ENCODE measurements around the gene TSPAN32. TPM values are rescaled to one million over a fixed set of nuclear protein-coding genes. Genes with fewer than 3 reads are reported as not detected.

The TSPAN32 gene
- total RNA-seq, 2 experiments from 2014 or later: 6.0 to 7.6 TPM

DNA sequence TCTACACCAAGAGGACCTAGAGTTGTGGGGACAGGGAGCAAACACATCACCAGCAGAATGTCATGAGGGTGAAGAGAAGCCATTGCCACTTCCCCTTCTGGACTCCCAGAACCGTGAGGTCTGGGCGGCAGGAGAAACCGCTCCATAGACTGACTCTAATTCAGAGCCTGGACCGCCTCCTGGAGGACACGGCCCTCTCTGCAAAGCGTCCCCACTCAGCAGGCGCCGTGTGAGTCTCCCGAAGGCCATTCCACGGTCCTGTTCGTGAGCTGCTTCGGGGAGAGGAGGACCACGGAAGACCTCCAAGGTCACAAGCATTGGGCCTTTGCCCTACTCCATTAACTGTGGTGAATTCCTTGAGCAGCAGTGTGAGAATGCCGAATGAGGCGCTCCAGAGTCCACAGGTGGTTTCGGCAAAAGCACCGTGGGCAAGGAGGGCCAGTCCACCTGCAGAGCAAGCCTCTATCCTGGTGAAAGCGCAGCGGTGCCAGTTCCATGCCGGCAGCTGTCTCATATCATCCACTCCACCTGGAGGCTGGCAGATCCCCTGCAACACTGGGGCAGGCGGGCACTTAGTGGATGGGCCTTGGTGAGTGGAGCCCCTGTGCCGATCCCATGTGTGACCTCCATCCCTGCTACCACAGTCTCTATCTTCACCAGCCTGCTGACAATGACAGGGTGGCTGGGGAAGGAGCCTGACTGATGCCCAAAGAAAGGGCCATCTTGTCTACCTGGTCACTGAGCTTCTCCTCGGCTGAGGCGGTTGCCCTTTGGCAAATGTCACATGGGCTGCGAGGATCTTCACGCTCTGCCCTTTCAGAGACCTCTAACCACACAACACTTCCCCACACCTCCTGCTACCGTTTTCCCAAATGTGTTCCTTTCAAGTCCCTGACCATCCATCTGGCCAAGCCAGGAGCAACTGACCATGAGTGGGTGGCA, 7.6 kb upstream of the TSPAN32 start:
- H3K27me3 Mint-ChIP-seq: no peaks in the 10 kb centered on the region
- CTCF ChIA-PET: no interaction called here
- H3K4me3 Mint-ChIP-seq: no peak overlapping the region
- intact Hi-C loops (cut with DNase I, micrococcal nuclease): no loop called here
- no peak overlapping the region for H3K27ac Mint-ChIP-seq
- no peak for DNase-seq
- H3K4me1 Mint-ChIP-seq: peaks cover 2% of the 10 kb centered on the region
- POLR2A ChIA-PET: no interaction called here
- ATAC-seq: no peak
- H3K36me3 Mint-ChIP-seq (ENCODE audit: low read depth): no peaks in the 10 kb centered on the region
- no peaks in the 10 kb centered on the region for H3K9me3 Mint-ChIP-seq (ENCODE audit: low read depth)

- Mint-ChIP-seq H3K9me3 (ENCODE audit: low read depth) (no peaks in the 10 kb centered on the region), H3K4me3 (no peak overlapping the region), H3K36me3 (ENCODE audit: low read depth) (no peaks in the 10 kb centered on the region), H3K4me1 (peaks cover 7% of the 10 kb centered on the region), H3K27ac (no peak overlapping the region), H3K27me3 (no peaks in the 10 kb centered on the region)
- DNase-seq (no peak), ATAC-seq (no peak)
- intact Hi-C loops (cut with DNase I, micrococcal nuclease): no loop called here
- POLR2A ChIA-PET: no interaction called here
- CTCF ChIA-PET: no interaction called here
These were observed 6.9 kb upstream of the TSPAN32 start for GRCh38 chr11:2294926-2295290.

DNA sequence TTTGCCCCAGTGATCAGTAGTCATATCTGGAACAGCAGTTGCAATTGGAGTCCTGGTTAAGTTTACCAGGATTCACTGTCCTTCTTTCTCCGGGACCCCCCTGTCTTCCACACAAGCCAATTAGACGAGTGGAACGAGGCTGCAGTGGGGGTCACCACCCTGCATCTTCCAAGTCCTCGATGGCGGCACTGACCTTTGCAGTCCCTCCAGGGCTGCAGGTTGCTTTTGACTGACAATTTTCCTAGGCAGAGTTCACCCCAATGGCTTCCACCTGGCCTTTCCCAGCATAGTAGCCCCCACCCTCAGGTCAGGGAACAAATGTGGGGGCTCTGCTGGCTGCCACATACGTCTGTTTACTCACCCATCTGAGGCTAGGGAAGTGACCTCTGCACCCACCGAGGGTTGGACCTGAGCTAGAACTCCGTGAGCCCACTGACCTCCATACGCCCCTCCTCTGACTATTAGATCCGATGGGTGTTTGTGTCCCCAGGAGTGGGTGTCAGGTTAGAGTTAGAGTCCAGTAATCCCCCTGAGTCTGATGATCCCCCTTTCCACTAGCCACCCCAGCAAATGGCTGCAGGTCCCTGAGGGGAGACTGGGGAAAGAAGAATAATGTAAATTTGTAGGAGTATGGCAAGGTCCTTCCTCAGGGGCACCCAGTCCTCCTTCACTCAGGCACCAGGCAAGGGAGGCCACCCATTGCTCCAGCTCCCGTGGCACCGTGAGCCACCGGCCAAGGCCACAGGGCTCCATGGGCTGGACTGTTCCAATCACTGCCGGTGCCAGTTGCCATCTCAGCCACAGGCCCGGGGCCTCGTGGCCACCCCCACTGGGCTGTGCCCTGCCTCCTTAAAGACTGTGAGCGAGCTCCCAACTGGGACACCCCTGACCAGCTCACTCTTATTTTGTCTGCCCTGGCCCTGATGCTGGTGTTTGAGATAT, 5.6 kb upstream of the TSPAN32 start:
- ChIA-PET CTCF (interaction anchor here (1.6 kb wide), 1 partner anchor 19 kb away, joined by 3 read pairs; no protein-coding TSS in a partner anchor), POLR2A (no interaction called here)
- Mint-ChIP-seq H3K27me3 (no peaks in the 10 kb centered on the region), H3K36me3 (ENCODE audit: low read depth) (no peaks in the 10 kb centered on the region), H3K4me3 (no peak overlapping the region), H3K4me1 (peaks cover 12% of the 10 kb centered on the region), H3K27ac (no peak overlapping the region), H3K9me3 (ENCODE audit: low read depth) (no peaks in the 10 kb centered on the region)
- ATAC-seq (no peak), DNase-seq (no peak)
- intact Hi-C loops (cut with DNase I, micrococcal nuclease): no loop called here

DNA sequence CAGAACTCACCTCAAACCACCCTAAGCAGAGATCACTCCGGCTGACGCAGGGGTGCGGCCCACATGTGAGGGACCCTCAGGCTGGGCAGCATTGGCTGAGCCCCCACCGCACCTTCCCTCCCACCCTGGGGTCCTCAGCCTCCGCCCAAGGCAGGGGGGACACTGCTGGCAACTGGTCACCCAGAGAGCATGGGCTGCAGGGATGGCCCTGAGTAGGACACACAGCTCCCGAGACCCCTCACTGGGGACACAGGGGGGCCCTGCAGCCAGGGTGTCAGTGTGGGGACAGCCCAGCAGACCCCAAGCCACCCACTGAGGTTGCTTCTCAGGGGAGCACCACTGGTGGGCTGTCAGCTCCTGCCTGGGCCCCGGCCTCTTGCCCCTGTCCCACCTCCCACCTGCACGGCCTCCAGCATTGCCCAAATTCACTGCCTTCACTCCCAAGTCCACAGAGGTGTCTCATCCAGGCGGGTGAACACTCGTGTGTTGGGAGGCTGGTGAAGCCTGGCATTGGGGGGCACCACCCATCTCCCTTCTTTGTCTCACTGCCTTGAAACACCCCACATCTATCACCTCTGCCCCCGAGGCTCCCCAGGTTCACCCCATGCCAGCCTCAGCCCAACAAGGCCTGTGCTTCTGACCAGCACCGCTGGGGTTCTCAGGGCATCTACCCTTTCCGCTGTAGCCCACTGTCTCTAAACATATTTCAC, 4.7 kb upstream of the TSPAN32 start:
- H3K36me3 Mint-ChIP-seq (ENCODE audit: low read depth): no peaks in the 10 kb centered on the region
- CTCF ChIA-PET: interaction anchor here (1.6 to 1.9 kb wide), 2 partner anchors 20 to 99 kb away, joined by 3 to 8 read pairs; no protein-coding TSS in a partner anchor
- no peaks in the 10 kb centered on the region for H3K27me3 Mint-ChIP-seq
- POLR2A ChIA-PET: no interaction called here
- intact Hi-C loops (cut with DNase I, micrococcal nuclease): no loop called here
- peaks cover 18% of the 10 kb centered on the region for H3K4me1 Mint-ChIP-seq
- no peak overlapping the region for H3K4me3 Mint-ChIP-seq
- H3K9me3 Mint-ChIP-seq (ENCODE audit: low read depth): no peaks in the 10 kb centered on the region
- DNase-seq (no peak), ATAC-seq (no peak)
- H3K27ac Mint-ChIP-seq: no peak overlapping the region

- POLR2A ChIA-PET: no interaction called here
- H3K4me1 Mint-ChIP-seq: peaks cover 20% of the 10 kb centered on the region
- DNase-seq: no peak
These were observed 4.2 kb upstream of the TSPAN32 start for GRCh38 chr11:2297623-2298030.

GRCh38 chr11:2298131-2298794, 3.5 kb upstream of the TSPAN32 start:
- H3K4me1 Mint-ChIP-seq: peaks cover 27% of the 10 kb centered on the region
- H3K27me3 Mint-ChIP-seq: no peaks in the 10 kb centered on the region
- no peak for DNase-seq
- ChIA-PET CTCF (interaction anchor here (0.6 to 1.9 kb wide), 2 partner anchors 101 to 121 kb away, joined by 3 to 8 read pairs; no protein-coding TSS in a partner anchor), POLR2A (no interaction called here)
- H3K27ac Mint-ChIP-seq: no peak overlapping the region
- intact Hi-C loops (cut with DNase I, micrococcal nuclease): no loop called here
- H3K9me3 Mint-ChIP-seq (ENCODE audit: low read depth): no peaks in the 10 kb centered on the region
- H3K4me3 Mint-ChIP-seq: no peak overlapping the region
- H3K36me3 Mint-ChIP-seq (ENCODE audit: low read depth): no peaks in the 10 kb centered on the region
- no peak for ATAC-seq

More at GRCh38 chr11:2297623-2298030, 4.2 kb upstream of the TSPAN32 start:
- CTCF ChIA-PET: interaction anchor here (0.6 to 1.9 kb wide), 2 partner anchors 100 to 122 kb away, joined by 3 to 8 read pairs; no protein-coding TSS in a partner anchor
- no peak for ATAC-seq
- H3K36me3 Mint-ChIP-seq (ENCODE audit: low read depth): no peaks in the 10 kb centered on the region
- no peaks in the 10 kb centered on the region for H3K9me3 Mint-ChIP-seq (ENCODE audit: low read depth)
- no peak overlapping the region for H3K4me3 Mint-ChIP-seq
- no peaks in the 10 kb centered on the region for H3K27me3 Mint-ChIP-seq
- intact Hi-C loops (cut with DNase I, micrococcal nuclease): no loop called here
- no peak overlapping the region for H3K27ac Mint-ChIP-seq

- POLR2A ChIA-PET: interaction anchor here (0.6 kb wide), 1 partner anchor 1347 kb away, joined by 3 read pairs; no protein-coding TSS in a partner anchor
- ATAC-seq (no peak), DNase-seq (peak; percentile 62)
- peaks cover 34% of the 10 kb centered on the region for H3K4me1 Mint-ChIP-seq
- CTCF ChIA-PET: interaction anchor here (0.5 to 1.9 kb wide), 7 partner anchors 12 to 216 kb away, joined by 3 to 8 read pairs (median 3); no protein-coding TSS in a partner anchor
- no peaks in the 10 kb centered on the region for H3K36me3 Mint-ChIP-seq (ENCODE audit: low read depth)
- H3K9me3 Mint-ChIP-seq (ENCODE audit: low read depth): no peaks in the 10 kb centered on the region
- intact Hi-C loops (cut with DNase I, micrococcal nuclease): loop anchor here (1.0 kb wide), 1 partner anchor 102 kb away; no protein-coding TSS in a partner anchor
- no peak overlapping the region for H3K27ac Mint-ChIP-seq
- no peak overlapping the region for H3K4me3 Mint-ChIP-seq
- no peaks in the 10 kb centered on the region for H3K27me3 Mint-ChIP-seq
These were observed 2.7 kb upstream of the TSPAN32 start for GRCh38 chr11:2298795-2299761.

GRCh38 chr11:2299773-2300172, 2.0 kb upstream of the TSPAN32 start:
- Mint-ChIP-seq H3K4me1 (peaks cover 36% of the 10 kb centered on the region), H3K4me3 (no peak overlapping the region)

GRCh38 chr11:2300290-2300935, 1.4 kb upstream of the TSPAN32 start:
- H3K4me3 Mint-ChIP-seq: peak overlapping the region; percentile 81
- DNase-seq (no peak), ATAC-seq (no peak)
- intact Hi-C loops (cut with DNase I, micrococcal nuclease): no loop called here
- H3K27ac Mint-ChIP-seq: peak overlapping the region; percentile 69
- H3K9me3 Mint-ChIP-seq (ENCODE audit: low read depth): no peaks in the 10 kb centered on the region
- POLR2A ChIA-PET: no interaction called here
- CTCF ChIA-PET: interaction anchor here (1.4 to 6.7 kb wide), 2 partner anchors 119 to 121 kb away, joined by 5 to 102 read pairs; no protein-coding TSS in a partner anchor
- H3K36me3 Mint-ChIP-seq (ENCODE audit: low read depth): no peaks in the 10 kb centered on the region
- H3K4me1 Mint-ChIP-seq: peaks cover 39% of the 10 kb centered on the region
- H3K27me3 Mint-ChIP-seq: no peaks in the 10 kb centered on the region

More at GRCh38 chr11:2299773-2300172, 2.0 kb upstream of the TSPAN32 start:
- DNase-seq (no peak), ATAC-seq (no peak)
- Mint-ChIP-seq H3K9me3 (ENCODE audit: low read depth) (no peaks in the 10 kb centered on the region), H3K27me3 (no peaks in the 10 kb centered on the region), H3K27ac (no peak overlapping the region), H3K36me3 (ENCODE audit: low read depth) (no peaks in the 10 kb centered on the region)
- ChIA-PET POLR2A (interaction anchor here (0.6 kb wide), 1 partner anchor 1348 kb away, joined by 3 read pairs; no protein-coding TSS in a partner anchor), CTCF (interaction anchor here (0.5 to 1.4 kb wide), 4 partner anchors 102 to 215 kb away, joined by 3 to 5 read pairs (median 3); no protein-coding TSS in a partner anchor)
- intact Hi-C loops (cut with DNase I, micrococcal nuclease): loop anchor here (1.0 kb wide), 1 partner anchor 102 kb away; no protein-coding TSS in a partner anchor
